ENCODE data around the gene CNTN5. TPM values are rescaled to one million over a fixed set of nuclear protein-coding genes. Genes with fewer than 3 reads are reported as not detected.

Gene CNTN5
- total and polyA plus RNA-seq, 10 of the 15 experiments (the other 5 are each of a cell fraction or from before 2014, with no cell fraction given): 0.01 TPM; not detected in 9

- H3K27me3 ChIP-seq (replicated peaks in 1 of 2; ENCODE audit: control insufficient read depth in 2 of 2, insufficient read depth in 2 of 2, low read length in 1 of 2): no peaks in the 10 kb centered on the region
- 26% methylated on average over 3 of the region's 3 CpGs for WGBS (ENCODE audit: insufficient coverage, insufficient replicate concordance, low lambda C conversion rate, missing lambda C conversion rate)
- no peaks in the 10 kb centered on the region for H3K4me1 ChIP-seq (ENCODE audit: control insufficient read depth, insufficient read depth, low read length)
- H3K4me3 ChIP-seq: no peak overlapping the region
- ChIA-PET RAD21 (ENCODE audit: unreplicated experiment) (no interaction called here), CTCF (no interaction called here), SMC1A (ENCODE audit: uncharacterized antibody, unreplicated experiment) (no interaction called here), POLR2A (no interaction called here)
- FAIRE-seq (no peak), ATAC-seq (no peak), DNase-seq (ENCODE audit: low read depth, low spot score) (no peak)
- no peaks in the 10 kb centered on the region for H4K20me1 ChIP-seq (ENCODE audit: control insufficient read depth, insufficient read depth)
- H2AFZ ChIP-seq (ENCODE audit: control insufficient read depth, low read depth, low read length): no peak overlapping the region
- TF ChIP-seq E2F4 (IDR thresholded peaks at IDR 0.05; ENCODE audit: low read depth, low read length) (no peak), MEF2A (IDR thresholded peaks at IDR 0.05; ENCODE audit: insufficient read depth, low read depth, low read length) (no peak), MYB (IDR thresholded peaks at IDR 0.05; ENCODE audit: borderline replicate concordance, low read depth, low read length) (no peak), NBN (IDR thresholded peaks at IDR 0.05) (no peak), SPI1 (IDR thresholded peaks at IDR 0.05; ENCODE audit: borderline replicate concordance, insufficient read depth, low read depth, low read length) (no peak), BCL3 (IDR thresholded peaks at IDR 0.05; ENCODE audit: borderline replicate concordance, insufficient read depth, low read depth, low read length, poor library complexity, severe bottlenecking) (no peak), NR2F1 (conservative IDR thresholded peaks at IDR 0.05) (no peak), NFXL1 (IDR thresholded peaks at IDR 0.05; ENCODE audit: borderline replicate concordance) (no peak), SIN3A (IDR thresholded peaks at IDR 0.05; ENCODE audit: low read depth, low read length) (no peak), TARDBP (IDR thresholded peaks at IDR 0.05; ENCODE audit: borderline replicate concordance) (no peak), EZH2 (IDR thresholded peaks at IDR 0.05; ENCODE audit: borderline replicate concordance, control insufficient read depth, low read depth, low read length) (no peak), SREBF1 (IDR thresholded peaks at IDR 0.05; ENCODE audit: low read length) (no peak), CREB1 (IDR thresholded peaks at IDR 0.05; ENCODE audit: low read depth) (no peak), ZBED1 (IDR thresholded peaks at IDR 0.05; ENCODE audit: borderline replicate concordance) (no peak), IKZF2 (IDR thresholded peaks at IDR 0.05) (no peak), E4F1 (IDR thresholded peaks at IDR 0.05; ENCODE audit: borderline replicate concordance, partially characterized antibody) (no peak), RAD21 (IDR thresholded peaks at IDR 0.05; ENCODE audit: insufficient read depth, low read depth, low read length) (no peak), CTCF (IDR thresholded peaks at IDR 0.05 in 2 of 3, conservative IDR thresholded peaks at IDR 0.05 in 1 of 3; ENCODE audit: control insufficient read depth in 2 of 3, extremely low read depth in 1 of 3, insufficient read depth in 1 of 3, low read depth in 3 of 3, low read length in 3 of 3) (no peak), YY1 (IDR thresholded peaks at IDR 0.05; ENCODE audit: low read depth, low read length) (no peak)
- no peak overlapping the region for H3K4me2 ChIP-seq (ENCODE audit: control insufficient read depth, insufficient read depth)
- no peaks in the 10 kb centered on the region for H3K79me2 ChIP-seq (ENCODE audit: control insufficient read depth, insufficient read depth, low read length)
- no peak overlapping the region for H3K27ac ChIP-seq (ENCODE audit: control insufficient read depth, insufficient read depth)
- H3K9me3 ChIP-seq (replicated peaks; ENCODE audit: control insufficient read depth, insufficient read depth, low read length): no peaks in the 10 kb centered on the region
- no TSS peak for BruUV-seq (replicated peaks)
- in situ Hi-C loops (cut with MboI): no loop called here
- H3K36me3 ChIP-seq (ENCODE audit: control insufficient read depth in 2 of 2, insufficient read depth in 2 of 2, low read length in 1 of 2): no peaks in the 10 kb centered on the region
- intact Hi-C loops (cut with micrococcal nuclease; ENCODE audit: unreplicated experiment): no loop called here
- H3K9ac ChIP-seq (ENCODE audit: control insufficient read depth, insufficient read depth, low read length): no peak overlapping the region
Measured at GRCh38 chr11:100303897-100304296, 1283.1 kb downstream of the CNTN5 start.
